GM18498 (cell line): ENCODE data around the gene CENPE.

Source experiments
- ATAC-seq: cut with Tn5 transposase; IDR thresholded peaks from one replicate; pipeline ENCODE4 v1.9.1; 2021; ENCODE audit warnings: mild to moderate bottlenecking, moderate library complexity; ENCODE audit not compliant: unreplicated experiment

The CENPE gene

GRCh38 chr4:103079621-103080020 is 118.5 kb downstream of the CENPE start:
- ATAC-seq: no peak

GRCh38 chr4:103076747-103077347 is 121.3 kb downstream of the CENPE start, which contains the start of gene SLC9B2:
SLC9B2 (minus strand) TSS chr4:103076761; CDS start chr4:103067550, 9,211 bp downstream.
- ATAC-seq: peak; percentile 46

- ATAC-seq: peak; percentile 65
Observed at GRCh38 chr4:103075894-103076746, 122.0 kb downstream of the CENPE start.

GRCh38 chr4:103075435-103075893 is 122.7 kb downstream of the CENPE start:
- no peak for ATAC-seq

- no peak for ATAC-seq
Observed at GRCh38 chr4:103074744-103075434, 123.3 kb downstream of the CENPE start.

- ATAC-seq: no peak
Observed at GRCh38 chr4:103073792-103074438, 124.2 kb downstream of the CENPE start.

GRCh38 chr4:103067841-103068547 is 130.1 kb downstream of the CENPE start:
- no peak for ATAC-seq

- no peak for ATAC-seq
Observed at GRCh38 chr4:103060453-103061148, 137.5 kb downstream of the CENPE start.
